ENCODE data around the gene PTPN5.
"Not testable (repeated sequence)": the region's sequence is repeated elsewhere in the genome, so short reads cannot be mapped to it uniquely, and the experiment has no call there.

Gene PTPN5

DNA sequence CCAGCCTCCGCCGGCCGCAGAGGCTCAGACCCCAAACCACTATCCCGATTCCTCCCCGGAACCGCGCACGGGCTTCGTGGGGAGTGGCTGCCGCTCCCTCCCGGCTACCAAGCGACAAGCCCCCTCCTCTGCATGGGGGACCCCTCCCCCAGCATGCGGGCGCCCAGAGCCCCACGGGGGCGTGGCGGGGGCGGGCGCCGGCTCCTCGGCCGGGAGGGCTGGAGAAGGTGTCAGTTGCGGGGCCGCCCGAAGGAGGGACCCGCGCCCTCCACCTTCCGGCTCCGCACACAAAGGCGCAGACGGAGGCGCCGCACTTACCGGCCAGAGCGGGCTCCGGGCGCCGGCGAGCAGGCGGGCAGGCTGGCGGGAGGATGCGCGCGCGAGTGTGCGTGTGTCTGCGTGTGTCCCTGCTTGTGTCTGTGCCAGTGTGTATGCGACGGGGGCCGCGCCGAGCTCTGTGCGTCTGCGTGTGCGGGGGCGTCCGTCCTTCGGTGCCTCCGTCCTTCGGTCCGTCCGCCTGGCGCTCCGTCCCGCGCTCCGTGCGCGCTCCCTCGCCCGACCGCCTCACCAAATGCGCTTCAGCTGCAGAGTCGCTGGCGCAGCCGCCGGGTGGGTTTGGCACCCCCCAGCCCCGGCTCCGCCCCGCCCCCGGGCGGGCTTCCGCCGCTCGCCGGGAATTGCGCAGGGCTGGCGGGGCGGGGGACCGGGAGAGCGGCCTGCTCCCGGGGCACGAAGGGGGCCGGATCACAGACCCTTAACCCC lies at the start of gene PTPN5:
TSS of gene PTPN5 (minus strand) at position 592 of the 762 bp plus-strand sequence. CDS start 19,840 bp downstream, outside the sequence.
- no peak for DNase-seq

DNA sequence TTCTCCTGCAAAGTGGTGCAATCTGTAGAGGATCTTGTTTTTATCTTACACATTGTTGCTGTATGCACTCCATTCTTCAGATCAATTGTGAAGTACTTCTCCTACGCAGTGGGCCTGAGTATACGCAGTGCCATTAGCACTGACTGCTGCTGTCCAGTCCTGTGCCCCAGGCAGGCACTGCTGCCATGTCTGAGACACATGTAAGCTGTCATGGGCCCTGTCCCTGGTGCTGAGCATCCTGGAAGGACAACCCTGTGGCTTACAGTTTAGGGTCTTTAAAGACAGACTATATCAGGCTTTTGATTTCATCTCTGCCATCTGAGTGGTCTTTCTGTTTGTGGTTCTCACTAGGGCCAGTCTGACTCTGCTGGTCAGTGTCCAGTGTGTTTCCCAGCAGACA lies 44.8 kb upstream of the PTPN5 start:
- no peak for DNase-seq

DNA sequence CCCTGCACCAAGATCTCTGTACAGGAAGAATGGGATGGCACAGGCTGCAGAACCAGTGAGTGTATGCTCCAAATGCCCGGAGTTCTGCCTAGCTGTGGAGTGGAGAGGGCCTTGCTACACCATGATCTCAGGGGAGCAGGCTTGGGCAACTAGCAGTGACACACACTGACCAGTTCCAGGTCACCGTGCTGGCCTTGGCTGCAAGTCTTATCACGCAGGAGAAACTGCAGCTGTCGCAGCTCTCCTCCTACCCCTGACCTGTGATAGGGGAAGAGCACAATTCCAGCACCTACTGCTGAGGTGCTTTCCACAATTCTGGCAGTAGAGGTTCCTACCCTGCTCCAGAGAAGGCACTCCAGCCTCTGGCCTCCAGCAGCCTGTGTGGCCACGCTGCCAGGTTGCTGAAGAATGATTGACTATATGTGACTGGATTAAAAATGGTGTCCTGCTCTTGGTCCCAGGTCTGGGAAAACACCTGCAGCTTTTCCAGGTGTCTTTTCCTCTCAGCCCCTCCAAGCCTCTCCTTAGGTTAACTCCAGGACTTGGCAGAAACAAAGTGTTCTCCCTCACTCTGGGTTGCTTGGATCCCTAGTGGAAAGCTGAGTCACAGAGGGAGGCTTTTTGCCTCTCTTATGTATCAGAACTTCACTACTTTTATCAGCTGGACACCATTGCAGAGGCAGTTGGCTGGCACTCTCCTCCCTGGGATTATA lies 43.3 kb upstream of the PTPN5 start:
- no peak for DNase-seq

DNA sequence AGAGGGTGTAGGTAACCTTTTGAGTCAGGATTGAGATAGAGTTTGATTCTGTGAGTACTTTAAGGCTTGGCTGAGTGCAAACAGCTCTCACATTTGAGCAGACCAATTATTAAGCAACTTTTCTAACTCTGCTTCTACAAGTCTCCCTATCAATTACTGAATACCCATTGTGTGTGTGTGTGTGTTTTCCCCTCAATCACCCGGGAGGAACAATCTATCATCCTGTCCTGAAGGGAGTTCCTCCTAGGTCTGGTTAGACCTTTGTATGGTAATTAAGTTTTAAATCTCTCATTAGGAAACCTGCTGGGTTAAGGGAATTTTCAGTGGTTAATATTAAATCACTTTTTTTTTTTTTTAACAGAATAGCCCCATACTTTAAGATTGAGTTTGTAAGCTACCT lies 28.6 kb upstream of the PTPN5 start:
- not testable (repeated sequence) for DNase-seq

- no peak for DNase-seq
Observed at GRCh38 chr11:18804199-18804999, 12.8 kb upstream of the PTPN5 start.

GRCh38 chr11:18802381-18803257 lies 11.0 kb upstream of the PTPN5 start:
- DNase-seq, result no peak

DNA sequence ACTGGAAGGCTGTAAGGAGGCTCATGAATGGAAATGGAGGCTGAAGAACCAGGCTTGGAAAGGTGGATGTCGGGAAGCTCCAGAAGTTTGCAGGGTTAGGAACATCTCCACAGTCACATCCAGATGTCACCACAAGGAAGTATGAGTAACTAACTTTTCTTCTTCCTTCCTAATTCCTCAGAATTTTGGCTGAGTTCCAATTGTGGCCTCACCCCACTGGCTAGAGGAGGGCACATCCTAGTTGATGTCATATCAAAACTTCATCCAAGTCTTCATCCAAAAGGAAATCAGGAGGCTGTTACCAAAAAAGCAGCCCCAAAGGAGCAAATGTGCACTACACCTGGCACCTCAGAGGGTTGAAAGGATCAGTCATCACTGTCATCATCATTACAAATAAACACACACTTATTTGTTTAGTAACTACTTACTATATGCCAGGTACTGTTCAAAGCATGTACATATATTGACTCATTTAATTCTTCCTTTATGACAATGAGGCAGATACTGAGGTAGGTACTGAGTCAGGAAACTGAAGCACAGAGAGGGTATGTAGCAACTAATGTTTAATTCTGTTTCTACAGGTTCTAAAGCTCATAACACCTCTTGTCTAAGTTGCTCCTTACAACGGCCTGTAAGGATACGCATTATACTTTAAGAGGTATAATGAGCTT lies 7.3 kb upstream of the PTPN5 start:
- no peak for DNase-seq

DNA sequence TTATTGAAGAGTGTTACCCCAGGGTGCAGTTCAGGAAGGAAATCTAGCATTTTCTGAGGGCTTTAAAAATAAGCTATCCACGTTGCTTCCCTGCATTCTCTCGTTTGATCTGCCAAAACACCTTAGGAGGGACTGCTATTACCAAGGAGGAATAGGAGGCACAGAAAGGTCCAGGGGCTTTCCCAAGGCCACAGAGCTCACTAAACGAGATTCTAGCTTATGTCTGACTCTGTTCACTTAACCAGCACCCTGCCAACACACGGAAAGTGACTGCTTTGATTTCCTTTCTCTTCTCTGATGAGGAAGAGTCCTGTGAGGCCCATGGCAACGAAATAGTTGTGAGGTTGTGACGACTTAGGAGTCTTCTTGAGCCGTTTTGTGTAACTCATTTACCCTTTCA lies 3.4 kb upstream of the PTPN5 start:
- no peak for DNase-seq

DNA sequence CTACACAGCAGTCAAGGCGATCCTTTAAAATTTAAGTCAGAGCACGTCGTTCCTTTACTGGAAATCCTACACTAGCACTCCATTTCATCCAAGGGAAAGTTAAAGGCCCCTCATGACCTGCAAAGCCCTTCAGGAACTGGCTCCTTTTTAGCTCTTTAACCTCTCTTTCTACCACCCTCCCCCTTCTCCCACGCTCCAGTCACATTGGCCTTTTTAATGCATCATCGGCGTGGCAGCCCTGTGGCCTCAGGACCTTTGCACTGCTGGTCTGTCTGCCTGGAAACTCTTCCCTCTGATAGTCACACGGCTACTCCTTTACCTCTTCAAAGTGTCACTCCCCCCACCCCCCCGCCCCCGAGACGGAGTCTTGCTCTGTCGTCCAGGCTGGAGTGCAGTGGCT lies 1.2 kb upstream of the PTPN5 start:
- DNase-seq, result no peak

GRCh38 chr11:18791969-18792628 lies 501 bp upstream of the PTPN5 start:
- no peak for DNase-seq

GRCh38 chr11:18790883-18791206 lies 753 bp downstream of the PTPN5 start:
- DNase-seq, result no peak

DNA sequence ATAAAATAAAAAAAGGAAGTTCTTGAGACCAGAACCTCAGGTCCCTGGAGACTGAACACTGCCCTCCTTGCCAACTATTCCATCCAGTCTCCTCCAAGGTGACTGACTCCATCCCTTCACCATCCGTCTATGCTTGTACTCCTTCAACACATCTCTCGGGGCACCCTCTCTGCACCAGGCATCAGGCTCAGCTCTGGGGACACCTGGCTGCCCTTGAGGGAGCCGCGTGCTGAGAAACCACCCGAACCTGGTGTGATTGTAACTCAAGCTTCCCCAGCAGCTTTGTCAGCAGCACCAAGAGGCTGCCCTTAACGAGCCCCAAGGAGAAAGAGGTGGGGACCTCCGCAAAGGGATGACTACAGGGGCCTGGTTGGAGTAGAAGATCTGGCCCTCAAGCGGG lies 1.7 kb downstream of the PTPN5 start:
- no peak for DNase-seq

GRCh38 chr11:18785411-18785810 lies 6.2 kb downstream of the PTPN5 start:
- DNase-seq, result no peak

- no peak for DNase-seq
Observed at GRCh38 chr11:18780896-18781295, 10.7 kb downstream of the PTPN5 start.

DNA sequence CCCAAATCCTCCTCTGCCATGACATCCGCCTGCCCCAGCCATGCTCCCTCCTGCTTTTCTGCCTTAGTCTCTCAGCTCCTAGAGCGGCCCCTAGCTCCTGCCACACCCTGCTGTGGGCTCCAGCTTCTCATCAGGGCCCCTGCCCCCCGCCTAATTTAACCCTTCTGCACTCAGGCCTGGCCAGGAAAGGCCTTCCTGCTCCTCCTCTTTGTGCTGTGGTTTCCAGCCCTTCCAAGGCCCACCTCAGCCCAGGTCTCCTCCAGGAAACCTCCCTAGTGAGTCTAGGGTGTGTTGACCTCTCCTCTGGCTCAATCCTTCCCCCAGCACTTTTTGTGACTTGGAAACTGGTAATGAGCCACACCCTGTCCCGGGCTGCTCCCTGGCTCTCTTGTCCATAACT lies 11.3 kb downstream of the PTPN5 start:
- no peak for DNase-seq

- DNase-seq, result no peak
Observed at GRCh38 chr11:18778468-18778867, 13.1 kb downstream of the PTPN5 start.

GRCh38 chr11:18776324-18776723 lies 15.3 kb downstream of the PTPN5 start:
- DNase-seq, result no peak

GRCh38 chr11:18775492-18776292 lies 15.9 kb downstream of the PTPN5 start:
- DNase-seq, result peak; percentile 9

- DNase-seq, result no peak
Observed at GRCh38 chr11:18774801-18775200, 16.8 kb downstream of the PTPN5 start.

DNA sequence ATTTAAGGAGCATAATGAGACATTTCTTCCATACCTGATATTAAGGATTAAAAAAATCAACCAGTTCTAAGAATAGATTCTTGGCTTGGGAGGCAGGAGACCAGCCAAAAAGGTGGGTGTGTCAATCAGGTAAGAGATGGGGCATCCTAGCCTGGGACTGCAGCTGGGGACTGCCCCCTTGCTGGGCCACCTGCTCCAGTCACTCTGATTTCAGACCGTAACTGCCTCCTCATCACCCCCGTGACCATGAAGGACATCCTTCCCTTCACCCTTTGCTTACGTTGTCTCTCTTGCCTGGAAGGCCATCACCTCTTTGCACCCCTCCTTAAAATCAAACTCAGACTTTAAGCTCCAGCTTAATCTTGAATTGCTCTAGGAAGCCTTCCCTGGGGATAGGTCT lies 17.9 kb downstream of the PTPN5 start:
- no peak for DNase-seq

DNA sequence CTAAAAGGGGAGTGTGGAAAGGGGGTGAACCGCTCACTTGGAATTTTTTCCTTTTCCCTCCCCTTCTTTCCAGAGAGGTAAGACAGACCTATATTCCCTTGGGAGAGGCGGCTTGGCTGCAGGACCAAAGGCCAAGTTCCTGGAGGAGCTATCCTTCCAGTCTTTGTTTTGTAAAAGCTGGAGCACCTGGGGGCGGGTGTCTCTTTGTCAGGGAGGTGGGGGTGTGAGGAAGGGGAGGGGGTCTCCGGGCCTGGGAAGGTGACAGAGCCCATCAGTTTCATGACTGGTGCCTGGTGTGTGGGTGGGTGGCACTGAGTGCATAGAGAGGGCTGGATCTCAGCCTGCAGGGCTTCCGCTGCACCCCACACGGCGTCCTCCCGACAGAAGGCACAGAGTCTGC lies 18.5 kb downstream of the PTPN5 start:
- DNase-seq, result no peak

Measured in activated CD4-positive, alpha-beta T cell treated with anti-CD3 and anti-CD28 coated beads for 1 hour (primary cell).